Activated effector memory CD4-positive, alpha-beta T cell treated with Interleukin-2 at 50 U/mL for 16 hours (primary cell): ENCODE measurements around the gene SCARF2.
"Not testable (repeated sequence)": the region's sequence is repeated elsewhere in the genome, so short reads cannot be mapped to it uniquely, and the experiment has no call there.

ENCODE experiments used
- DNase-seq: peaks from one replicate; pipeline ENCODE4 v3.0.0-alpha.2; 2020

The SCARF2 gene

DNA sequence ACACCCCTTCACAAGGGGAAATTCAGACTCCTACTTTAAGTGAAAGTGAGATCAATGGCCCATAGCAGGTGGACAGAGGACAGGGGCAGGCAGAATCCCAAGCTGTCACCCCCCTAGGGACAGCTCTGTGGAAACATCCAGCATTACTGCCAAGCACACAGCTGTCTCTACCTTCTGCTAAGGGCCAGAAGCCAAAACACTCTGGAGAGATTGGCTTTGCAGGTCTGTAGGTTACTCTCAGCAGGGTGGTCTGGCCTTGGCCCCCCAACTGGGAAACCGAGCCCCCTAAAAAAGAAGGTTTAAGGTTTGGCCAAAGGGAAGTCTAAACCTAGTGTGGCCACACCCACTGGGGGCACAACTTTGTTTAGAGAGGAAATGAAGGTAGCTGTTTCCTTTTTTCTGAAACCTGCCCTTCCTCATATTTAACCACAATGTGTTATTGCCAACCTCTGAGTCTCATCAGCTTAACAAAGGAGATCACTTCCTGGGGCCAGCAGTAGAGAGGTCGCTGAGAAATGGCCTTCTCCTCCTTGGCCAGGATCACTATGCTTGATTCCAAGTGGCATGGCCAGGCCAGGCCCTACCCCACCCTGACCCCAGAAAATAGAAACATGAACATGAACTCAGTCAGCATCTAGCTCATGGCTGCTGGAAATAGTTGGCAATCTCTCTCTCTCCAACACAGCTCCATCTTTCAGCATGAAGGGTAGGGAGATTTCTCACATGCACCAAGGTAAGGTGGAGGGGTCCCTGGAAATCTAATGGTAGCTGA, 25.9 kb upstream of the SCARF2 start:
- DNase-seq = peak; percentile 48

DNA sequence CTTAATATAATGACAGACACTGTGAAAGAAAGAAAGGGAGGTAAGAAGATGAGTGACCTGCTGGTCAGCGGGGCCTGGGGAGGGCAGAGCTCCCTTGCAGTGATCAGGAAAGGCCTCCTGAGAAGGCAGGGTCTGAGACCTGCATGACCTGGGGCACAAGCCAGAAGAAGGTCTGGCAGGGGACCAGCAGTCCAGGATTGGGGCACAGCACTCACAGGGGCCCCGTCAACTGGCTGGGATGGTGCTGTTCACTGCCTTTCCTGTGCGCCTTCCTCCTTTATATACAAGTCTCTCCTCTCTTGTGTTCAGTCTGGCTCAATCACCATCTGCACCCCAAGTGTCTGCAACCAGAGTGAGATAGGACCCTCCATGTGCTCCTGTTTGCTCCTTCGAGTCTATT, 22.2 kb upstream of the SCARF2 start:
- no peak for DNase-seq

DNA sequence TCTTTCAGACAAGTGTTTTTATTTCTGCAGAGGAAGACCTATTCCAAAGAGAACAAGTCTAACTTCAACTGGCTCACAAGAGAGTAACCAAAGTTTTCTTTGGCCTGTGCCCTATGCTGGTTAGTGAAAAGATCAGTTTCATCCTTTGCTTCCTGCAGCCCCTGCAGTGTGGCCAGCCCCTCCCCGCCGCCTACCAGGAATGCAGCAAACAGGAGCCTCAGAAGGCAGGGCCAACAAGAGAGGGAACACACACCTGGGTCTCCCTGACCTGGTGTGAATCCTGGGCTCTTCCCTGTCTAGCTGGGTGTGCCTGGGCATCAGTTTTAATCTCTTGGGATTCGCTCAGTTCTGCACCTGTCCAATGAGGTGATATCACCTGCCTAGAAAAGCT, 21.5 kb upstream of the SCARF2 start:
- no peak for DNase-seq

DNA sequence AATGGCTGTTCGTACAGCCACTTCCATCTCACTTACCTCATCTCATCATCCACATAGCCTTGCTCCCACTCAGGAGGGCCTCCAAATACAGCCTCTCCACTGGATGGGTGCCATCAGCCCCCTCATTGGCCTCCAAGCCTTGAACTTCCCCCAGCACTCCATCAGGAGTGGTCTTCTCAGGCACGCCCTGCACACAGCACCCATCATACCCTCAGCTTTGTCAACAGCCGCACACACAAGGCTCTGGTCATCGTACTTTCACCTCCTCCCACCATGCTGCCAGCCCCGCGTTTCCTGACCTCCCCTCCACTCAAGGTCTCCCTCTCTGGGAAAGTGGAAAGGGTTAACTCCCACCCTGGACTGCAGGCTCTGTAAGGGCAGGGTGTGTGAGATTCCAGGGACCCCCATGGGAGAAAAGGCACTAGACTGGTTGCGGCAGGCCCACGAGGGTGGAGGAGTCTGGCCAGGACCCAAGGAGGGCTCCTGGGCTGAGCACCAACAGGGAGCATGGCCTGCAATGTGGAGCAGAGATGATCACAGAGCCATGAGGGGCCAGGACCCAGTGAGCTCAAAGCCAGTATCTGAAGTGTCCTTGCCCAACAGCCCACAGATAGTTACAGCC, 21.0 kb upstream of the SCARF2 start:
- no peak for DNase-seq

DNA sequence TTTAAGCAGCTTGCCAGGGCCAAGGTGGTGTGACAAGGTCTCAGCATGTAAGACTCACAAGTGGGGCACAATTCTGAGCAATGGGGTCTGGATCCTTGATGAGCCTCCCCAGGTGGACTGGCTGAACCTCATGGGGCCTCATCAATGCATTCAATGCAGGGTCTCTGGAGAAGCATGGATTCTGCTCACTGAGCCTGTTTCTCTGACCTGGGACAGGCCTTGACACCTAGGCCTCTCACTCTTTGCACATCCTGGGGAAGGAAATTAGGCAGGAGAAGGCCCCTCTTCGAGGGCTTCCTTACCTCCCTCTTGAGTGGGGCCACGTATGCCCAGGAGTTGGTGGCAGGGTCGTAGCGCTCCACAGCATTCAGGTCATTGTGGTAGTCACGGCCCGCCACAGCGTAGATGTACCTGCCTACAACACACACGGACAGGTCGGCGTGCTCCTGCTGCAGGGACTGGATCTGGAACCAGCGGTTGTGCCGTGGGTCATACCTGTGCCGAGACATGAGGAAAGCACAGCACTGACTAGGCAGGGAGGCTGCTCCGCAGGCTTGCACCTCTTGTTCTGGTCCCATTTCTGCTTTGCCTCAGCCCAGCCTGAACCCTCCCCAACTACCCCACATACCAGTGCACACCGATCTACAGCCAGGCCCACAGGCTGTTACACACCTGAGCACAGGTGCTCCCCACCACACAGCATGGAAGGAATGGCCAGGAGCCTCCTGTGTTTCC, 20.0 kb upstream of the SCARF2 start:
- no peak for DNase-seq

DNA sequence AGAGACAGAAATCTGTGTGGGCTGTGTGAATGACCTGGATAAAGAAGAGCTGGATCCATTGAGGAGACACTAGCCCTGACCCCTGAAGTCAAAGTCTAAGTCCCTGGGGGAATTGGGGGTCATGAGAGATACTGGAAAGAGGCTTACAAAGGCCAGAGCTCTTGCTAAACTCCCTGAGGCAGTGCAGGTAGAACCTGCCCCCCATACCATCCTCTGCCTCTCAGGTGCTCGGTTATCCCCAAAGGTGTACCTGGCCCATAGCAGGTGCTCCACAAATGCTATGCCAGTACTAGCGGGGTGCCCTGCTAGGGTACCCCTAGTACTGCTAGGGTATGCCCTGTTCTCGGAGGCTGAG, 19.1 kb upstream of the SCARF2 start:
- no peak for DNase-seq

DNA sequence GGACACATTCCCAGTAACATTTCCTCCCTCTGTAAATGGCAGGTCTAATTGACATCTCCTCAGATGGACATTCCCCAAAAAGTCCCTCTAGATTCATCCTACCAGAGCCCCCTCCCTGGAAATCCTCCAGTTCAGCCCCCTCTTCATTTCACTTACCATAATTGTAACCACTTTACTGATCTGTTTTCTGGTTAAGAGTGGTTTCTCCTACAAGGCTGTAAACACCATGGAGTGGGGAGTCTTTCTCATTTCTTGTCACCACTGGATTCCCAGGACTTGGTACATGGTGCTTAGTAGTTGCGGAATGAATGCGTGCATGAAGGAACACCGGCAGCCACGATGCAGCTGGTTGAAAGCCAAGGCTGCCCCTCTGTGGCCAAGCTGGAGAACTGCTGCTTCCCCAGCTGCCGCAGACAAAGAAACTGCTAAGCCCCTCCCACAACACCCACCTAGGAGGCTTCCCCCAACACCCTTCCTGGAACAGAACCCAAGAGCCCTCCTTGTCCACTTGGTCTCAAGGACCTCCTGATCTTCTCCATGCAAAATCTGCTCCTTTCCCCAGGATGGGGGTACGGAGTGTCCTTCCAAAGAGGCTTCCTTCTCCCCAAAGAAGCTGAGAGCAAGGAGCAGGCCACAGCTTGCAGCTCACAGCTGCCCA, 18.6 kb upstream of the SCARF2 start:
- peak; percentile 59 for DNase-seq

DNA sequence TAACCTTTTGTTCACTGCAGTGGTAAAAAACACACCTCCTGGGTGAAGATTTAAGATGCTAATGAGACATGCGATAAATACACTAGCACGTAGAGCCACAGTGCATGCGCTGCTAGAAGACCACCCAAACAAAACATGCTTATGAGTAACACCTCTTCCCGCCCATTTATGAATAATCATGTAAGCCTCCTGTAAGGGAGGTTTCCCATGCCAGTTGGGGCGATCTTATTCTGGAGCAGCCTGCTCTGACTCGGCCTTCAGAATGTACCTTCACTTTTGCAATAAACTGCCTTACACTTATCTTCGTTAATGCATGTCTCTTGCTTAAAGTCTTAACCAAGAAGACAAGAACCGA, 18.1 kb upstream of the SCARF2 start:
- DNase-seq = no peak

DNA sequence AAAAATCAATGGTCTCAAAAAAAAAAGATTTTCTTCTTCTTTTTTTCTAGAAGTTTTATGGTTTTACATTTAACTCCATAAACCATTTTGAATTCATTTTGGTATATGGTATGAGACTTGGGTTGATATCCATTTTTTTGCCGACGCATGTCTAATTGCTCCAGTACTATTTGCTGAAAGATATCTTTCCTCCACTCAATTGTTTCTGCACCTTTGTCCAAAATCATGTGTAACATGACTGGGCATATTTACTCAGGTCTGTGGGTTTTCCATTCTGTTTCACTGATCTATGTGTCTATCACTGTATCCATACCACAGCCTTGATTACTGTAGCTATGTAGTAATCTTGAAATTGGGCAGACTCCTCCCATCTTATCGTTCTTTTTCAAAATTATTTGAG, 15.6 kb upstream of the SCARF2 start:
- DNase-seq = no peak

DNA sequence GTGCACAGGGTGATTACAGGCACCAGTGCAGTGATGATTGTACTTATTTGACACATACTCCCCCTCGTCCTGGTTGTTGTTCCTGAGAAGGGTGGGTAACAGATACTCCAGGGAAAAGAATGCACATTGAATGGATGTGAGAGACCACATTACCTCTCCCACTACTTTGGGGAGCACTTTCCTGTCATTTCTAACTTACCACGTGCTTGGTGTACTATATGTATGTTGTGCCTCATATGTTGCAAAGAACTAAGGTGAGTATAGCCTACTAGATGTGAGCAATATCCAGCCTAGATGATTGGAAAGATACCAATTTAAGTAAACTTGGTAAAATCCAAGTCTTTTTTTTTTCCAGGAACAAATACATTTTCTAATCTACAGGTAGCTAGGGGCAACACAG, 14.3 kb upstream of the SCARF2 start:
- DNase-seq = no peak

DNA sequence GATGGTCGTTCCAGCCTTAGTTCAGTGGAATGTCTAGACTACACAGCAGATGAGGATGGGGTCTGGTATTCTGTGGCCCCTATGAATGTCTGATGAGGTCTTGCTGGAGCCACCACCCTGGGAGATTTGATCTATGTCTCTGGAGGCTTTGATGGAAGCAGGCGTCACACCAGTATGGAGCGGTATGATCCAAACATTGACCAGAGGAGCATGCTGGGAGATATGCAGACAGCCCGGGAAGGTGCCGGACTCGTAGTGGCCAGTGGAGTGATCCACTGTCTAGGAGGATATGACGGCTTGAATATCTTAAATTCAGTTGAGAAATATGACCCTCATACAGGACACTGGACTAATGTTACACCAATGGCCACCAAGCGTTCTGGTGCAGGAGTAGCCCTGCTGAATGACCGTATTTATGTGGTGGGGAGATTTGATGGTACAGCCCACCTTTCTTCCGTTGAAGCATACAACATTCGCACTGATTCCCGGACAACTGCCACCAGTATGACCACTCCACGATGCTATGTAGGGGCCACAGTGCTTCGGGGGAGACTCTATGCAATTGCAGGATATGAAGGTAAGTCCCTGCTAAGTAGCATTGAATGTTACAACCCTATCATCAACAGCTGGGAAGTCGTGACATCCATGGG, 13.6 kb upstream of the SCARF2 start:
- DNase-seq = not testable (repeated sequence)

DNA sequence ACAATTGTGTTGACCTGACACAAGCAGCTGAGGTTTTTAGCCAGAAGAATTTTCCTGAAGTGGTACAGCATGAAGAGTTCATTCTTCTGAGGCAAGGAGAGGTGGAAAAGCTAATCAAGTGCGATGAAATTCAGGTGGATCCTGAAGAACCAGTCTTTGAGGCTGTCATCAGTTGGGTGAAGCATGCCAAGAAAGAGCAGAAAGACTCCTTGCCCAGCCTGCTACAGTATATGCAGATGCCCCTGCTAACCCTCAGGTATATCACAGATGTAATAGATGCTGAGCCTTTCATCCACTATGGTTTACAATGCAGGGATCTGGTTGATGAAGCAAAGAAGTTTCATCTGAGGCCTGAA, 12.9 kb upstream of the SCARF2 start:
- no peak for DNase-seq

DNA sequence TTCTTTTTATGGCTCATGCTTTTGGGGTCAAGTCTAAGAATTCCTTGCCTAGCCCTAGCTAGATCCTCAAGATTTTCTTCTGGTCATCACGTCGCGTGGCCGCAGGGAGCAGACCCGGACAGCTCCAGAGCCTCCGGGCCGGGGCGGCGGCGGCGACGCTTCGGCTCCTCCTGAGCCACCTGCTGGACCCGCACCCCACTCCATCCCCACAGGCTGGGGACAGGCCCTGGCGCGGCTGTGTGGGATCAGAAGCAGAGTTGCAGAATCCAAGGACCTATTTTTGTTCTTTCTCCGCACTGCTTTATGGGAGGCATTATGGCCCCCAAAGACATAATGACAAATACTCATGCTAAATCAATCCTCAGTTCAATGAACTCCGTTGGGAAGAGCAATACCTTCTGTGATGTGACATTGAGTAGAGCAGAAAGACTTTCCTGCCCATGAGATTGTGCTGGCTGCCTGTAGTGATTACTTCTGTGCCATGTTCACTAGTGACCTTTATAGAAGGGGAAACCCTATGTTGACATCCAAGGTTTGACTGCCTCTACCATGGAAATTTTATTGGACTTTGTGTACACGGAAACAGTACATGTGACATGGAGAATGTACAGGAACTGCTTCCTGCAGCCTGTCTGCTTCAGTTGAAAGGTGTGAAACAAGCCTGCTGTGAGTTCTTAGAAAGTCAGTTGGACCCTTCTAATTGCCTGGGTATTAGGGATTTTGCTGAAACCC, 12.4 kb upstream of the SCARF2 start:
- DNase-seq = no peak

DNA sequence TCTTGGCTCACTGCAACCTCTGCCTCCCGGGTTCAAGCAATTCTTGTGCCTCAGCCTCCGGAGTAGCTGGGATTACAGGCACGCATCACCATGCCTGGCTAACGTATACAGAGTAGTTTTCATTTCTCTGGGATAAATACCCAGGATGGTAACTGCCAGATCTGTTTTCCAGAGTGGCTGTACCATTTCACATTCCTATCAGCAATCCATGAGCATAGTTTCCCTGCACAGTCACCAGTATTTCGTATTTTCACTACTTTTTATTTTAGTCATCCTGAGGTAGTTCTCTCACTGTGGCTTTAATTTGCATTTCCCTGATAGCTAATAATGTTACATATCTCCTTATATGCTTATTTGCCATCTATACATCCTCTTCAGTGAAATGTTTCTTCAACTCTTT, 11.0 kb upstream of the SCARF2 start:
- DNase-seq = no peak

DNA sequence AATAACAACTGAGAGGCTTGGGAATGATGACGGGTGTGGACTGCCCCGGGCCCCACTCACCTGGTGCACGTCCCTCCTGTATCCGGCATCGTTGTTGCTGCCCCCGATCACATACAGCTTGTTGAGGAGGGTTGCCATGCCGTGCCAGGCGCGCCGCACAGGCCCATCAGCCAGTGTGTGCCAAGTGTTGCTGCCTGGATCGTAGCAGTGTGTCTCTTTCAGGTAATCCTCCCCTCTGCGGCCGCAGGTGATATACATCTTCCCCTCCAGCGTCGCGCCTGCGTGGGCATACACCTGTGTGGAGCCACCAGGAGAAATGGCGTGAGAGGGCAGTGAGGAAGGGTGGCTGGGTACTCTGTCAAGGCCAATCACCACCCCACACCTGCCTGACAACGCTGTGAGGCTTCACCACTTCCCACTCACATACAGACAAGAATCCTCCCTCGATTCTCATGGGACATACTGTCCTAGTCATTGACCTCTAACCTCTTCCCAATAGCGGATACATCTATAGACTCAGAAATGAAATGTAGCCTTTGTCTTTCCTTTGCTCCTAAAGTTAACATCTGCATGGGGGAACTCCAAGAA, 8.9 kb upstream of the SCARF2 start:
- DNase-seq = no peak

DNA sequence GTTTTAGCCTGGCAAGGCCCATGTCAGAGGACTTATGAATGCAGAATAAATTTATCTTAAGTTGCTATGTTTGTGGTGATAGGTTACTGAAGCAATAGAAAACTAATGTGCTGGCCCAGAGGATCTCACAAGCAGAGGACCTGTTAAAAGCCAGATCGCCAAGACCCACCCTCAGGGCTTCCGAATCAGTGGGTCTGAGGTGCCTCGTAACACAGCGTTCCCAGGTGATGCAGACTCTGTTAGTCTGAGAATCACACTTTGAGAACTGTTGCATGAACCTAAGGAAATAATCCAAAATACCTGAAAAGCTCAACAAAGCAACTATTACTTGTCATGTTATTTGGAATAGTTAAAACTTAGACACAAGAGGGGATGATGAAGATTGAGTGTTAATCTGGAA, 6.7 kb upstream of the SCARF2 start:
- DNase-seq = no peak

DNA sequence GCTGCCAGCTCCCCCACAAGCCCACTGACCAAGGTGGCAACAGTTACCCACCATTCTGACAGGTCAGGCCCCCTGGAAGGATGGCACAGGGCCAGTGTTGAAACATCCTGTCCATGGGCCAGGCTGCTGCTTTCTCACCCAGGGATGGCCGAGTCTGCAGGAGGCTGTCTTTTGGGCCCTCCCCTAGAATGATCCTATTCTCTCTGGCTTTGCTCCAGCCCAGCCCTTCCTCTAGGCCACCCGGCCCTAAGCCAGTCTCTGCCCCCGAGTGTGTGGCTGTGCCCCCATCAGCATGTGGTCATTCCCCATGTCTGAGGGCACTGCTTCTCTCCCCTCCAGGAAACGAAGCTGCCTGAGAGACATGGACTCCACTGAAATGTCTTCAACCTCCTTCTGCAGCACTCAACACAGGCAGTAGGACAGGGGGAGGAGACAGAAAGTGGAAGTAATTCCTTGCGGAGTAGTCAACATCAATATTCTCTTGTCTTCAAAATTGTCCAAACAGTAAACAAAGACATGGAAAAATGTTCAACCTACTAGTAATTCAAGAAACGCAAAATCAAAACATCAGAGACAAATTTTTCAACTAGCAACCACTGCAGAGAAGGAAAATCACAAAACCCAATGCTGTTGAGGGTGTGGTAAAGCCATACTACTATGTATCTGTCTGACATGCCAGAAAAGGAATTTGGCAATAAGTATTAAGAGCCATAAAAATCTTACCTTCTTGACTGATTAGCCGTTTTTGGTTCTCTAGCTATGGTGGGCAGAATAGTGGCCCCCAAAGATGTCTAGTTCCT, 5.1 kb upstream of the SCARF2 start:
- no peak for DNase-seq

DNA sequence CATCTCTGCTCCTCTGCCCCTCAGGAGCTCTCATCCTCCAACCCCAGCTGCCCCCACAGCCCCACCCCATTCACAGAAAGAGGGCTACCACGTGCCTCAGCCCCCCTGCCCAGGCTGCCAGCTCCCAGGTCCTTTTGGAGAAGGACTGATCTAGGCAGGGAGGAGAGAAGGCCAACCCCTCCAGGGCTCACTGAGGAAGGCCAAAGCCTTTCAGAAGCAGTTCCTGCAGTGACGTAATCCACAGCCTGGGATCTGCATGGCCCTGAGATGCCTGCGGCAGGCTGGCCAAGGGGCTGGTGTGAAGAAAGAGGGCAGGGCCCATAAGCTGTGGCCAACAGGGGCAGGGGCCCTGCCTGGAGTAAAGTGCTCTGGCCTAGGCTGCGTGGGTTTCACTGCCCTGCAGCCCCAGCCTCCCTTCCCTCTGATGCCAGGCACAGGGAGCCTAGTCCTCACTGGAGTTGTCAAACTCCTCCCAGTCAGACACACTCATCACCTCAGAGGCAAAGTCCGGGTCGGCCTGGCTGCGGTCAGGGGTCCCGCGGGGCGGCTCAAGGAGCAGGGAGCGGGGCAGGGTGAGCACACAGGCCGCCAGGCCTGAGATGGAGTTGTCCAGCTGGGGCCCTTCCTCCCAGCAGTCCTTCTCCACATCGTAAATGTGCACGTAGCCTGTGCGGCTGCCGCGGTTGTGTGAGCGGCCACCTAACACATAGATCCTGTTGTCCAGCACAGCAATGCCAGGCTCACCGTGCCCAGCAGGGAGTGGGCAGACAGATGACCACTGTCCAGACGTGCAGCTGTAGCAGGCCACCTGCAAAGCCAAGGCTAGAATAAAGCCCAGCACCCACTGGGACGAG, 4.2 kb upstream of the SCARF2 start:
- DNase-seq = no peak

DNA sequence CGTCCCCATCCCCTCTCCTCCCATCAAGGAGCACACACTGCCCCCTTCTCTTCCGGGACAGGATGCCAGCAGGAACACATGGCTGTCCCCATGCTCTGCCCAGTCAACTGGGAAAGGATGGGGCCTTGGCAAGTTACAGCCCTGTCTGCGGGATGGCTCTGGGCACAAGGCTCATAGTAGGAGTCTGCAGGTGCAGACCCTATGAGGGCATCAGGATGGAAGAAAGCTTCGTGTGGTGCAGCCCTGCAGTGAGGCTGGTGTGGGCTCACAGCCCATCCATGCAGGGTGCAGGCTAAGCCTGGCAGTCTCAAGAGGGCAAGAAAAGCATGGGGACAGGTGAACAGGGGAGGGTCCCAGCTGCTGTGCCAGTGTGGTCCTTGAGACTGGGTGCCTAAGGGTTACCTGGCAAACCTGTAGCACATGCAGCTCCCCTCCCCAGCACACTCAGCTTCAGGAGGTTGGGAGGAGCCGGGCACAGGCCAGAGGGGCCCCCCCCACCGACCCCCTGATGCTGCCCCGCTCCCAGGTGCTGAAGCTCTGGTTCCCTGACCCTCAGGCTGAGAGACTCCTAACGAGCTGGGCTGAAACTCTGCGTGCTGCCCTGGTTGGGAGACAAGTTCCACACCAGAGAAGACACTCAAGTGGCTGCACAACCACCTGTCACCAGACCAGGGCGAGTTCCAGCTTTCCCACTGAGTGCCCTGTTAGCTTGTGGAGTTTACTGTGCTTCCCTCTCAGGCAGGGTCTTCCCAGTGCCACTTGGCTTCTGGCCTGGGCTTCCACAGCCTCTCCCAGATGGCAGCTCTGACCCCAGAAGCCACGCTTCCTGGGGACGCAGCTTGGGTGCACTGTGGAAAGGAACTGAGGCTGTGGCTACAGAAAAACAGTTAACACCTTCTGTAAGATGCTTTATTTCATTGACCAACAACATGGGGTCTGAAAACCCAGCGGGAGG, 3.3 kb upstream of the SCARF2 start:
- no peak for DNase-seq
